A549 (cell line): ENCODE data around the gene TSHZ2. TPM values are rescaled to one million over a fixed set of nuclear protein-coding genes. Genes with fewer than 3 reads are reported as not detected.

Experiments used
- ATAC-seq, 2 experiments: fragments of 200-7000 bp in 1 of 2; fragments of >200 bp in 1 of 2; cut with Nextera tagmentation in 1 of 2; cut with Tn5 transposase in 1 of 2; 3 replicates each; pipeline versions ENCODE4 v1.8.0 to v1.9.1; 2018 to 2020; ENCODE audit warnings: mild to moderate bottlenecking in 1 of 2, moderate library complexity in 1 of 2
- CTCF ChIA-PET: fragments of 300-600 bp; sonication (Branson Sonifier 250); formaldehyde crosslinking; extraction: SDS; loops from one replicate; lab custom pipeline; 2021; ENCODE audit warnings: antibody characterized with exemption, inconsistent platforms; lab: Yijun Ruan, JAX
- POLR2A ChIA-PET: fragments of 350-600 bp; formaldehyde crosslinking; extraction: SDS; loops from one replicate; lab custom pipeline; 2021; ENCODE audit warnings: antibody characterized with exemption, inconsistent platforms; lab: Yijun Ruan, JAX
- DNase-seq, 2 experiments: peaks; one replicate each; pipeline versions ENCODE4 v3.0.0 to v3.0.0-alpha.2; 2011 to 2016; ENCODE audit warnings: low read depth in 1 of 2, low spot score in 1 of 2
- FAIRE-seq: peaks from 2 replicates; lab custom pipeline; 2011; peaks lifted over from hg19 to GRCh38; lab: Jason Lieb, UNC
- H3K27ac ChIP-seq, 2 experiments: fragments of >200 bp; sonication (Bioruptor Twin); formaldehyde crosslinking; 3 replicates each; pipeline ENCODE4 v1.5.1; 2016 to 2017
- H3K4me1 ChIP-seq: fragments of >200 bp; sonication (Bioruptor Twin); formaldehyde crosslinking; 3 replicates; pipeline ENCODE4 v1.6.1; 2016
- H3K4me2 ChIP-seq: fragments of >200 bp; sonication (Bioruptor Twin); formaldehyde crosslinking; 3 replicates; pipeline ENCODE4 v1.6.1; 2016
- H3K4me3 ChIP-seq: fragments of >200 bp; sonication (Bioruptor Twin); formaldehyde crosslinking; 3 replicates; pipeline ENCODE4 v1.5.1; 2016
- H3K9me3 ChIP-seq: fragments of >200 bp; sonication (Bioruptor Twin); formaldehyde crosslinking; 3 replicates; pipeline ENCODE4 v1.6.1; 2016
- BHLHE40 ChIP-seq: IDR thresholded peaks from 2 replicates; pipeline ENCODE4 v1.6.1; 2012; ENCODE audit warnings: low read depth, low read length, inconsistent platforms
- CBX8 ChIP-seq: fragments of 200-600 bp; sonication (generic); IDR thresholded peaks from 2 replicates; pipeline ENCODE4 v1.6.1; 2016
- CTCF ChIP-seq: fragments of >200 bp; sonication (Bioruptor Twin); formaldehyde crosslinking; IDR thresholded peaks from 3 replicates; pipeline ENCODE4 v1.5.1; 2016
- ESRRA ChIP-seq: fragments of 150-350 bp; IDR thresholded peaks from 2 replicates; pipeline ENCODE4 v1.6.1; 2014; ENCODE audit warnings: mild to moderate bottlenecking, low read length, borderline replicate concordance
- FOXS1 ChIP-seq: fragments of 250-450 bp; sonication (Bioruptor Pico); IDR thresholded peaks from 2 replicates; pipeline ENCODE4 v1.5.0; 2020; ENCODE audit warnings: mild to moderate bottlenecking, moderate library complexity
- GATA3 ChIP-seq: IDR thresholded peaks from 2 replicates; pipeline ENCODE4 v1.6.1; 2012; ENCODE audit warnings: borderline replicate concordance
- HMGXB4 ChIP-seq: fragments of 250-450 bp; sonication (Bioruptor Pico); IDR thresholded peaks from 2 replicates; pipeline ENCODE4 v1.5.0; 2021; ENCODE audit warnings: mild to moderate bottlenecking, moderate library complexity, borderline replicate concordance
- MAFK ChIP-seq: fragments of 450-650 bp; IDR thresholded peaks from 2 replicates; pipeline ENCODE4 v1.6.1; 2014; ENCODE audit not compliant: partially characterized antibody
- MAX ChIP-seq: IDR thresholded peaks from 2 replicates; pipeline ENCODE4 v1.6.1; 2012
- POLR2AphosphoS2 ChIP-seq: conservative IDR thresholded peaks from 2 replicates; pipeline ENCODE4 v1.6.1; 2012; ENCODE audit warnings: low read length, improper control_type of control experiment, inconsistent platforms
- RARB ChIP-seq: fragments of 250-450 bp; sonication (Bioruptor Pico); IDR thresholded peaks from 2 replicates; pipeline ENCODE4 v1.8.0; 2021; ENCODE audit warnings: mild to moderate bottlenecking, moderate library complexity
- SREBF2 ChIP-seq: fragments of 450-650 bp; IDR thresholded peaks from 2 replicates; pipeline ENCODE4 v1.6.1; 2014; ENCODE audit warnings: mild to moderate bottlenecking, moderate library complexity
- USF2 ChIP-seq: fragments of 450-650 bp; IDR thresholded peaks from 2 replicates; pipeline ENCODE4 v1.6.1; 2014; ENCODE audit warnings: antibody characterized with exemption
- ZFP36 ChIP-seq: fragments of 450-650 bp; IDR thresholded peaks from 2 replicates; pipeline ENCODE4 v1.6.1; 2014; ENCODE audit warnings: borderline replicate concordance; ENCODE audit not compliant: partially characterized antibody
- ZSCAN20 ChIP-seq: fragments of 250-450 bp; sonication (Bioruptor Pico); IDR thresholded peaks from 2 replicates; pipeline ENCODE4 v1.8.0; 2022; ENCODE audit warnings: mild to moderate bottlenecking, moderate library complexity
- WGBS: methylation state at CpG from one replicate; pipeline ENCODE4 v1.1.6; 2017; ENCODE audit errors: missing lambda C conversion rate; 5-methylcytosine and 5-hydroxymethylcytosine counted together
- polyA plus RNA-seq, 4 experiments: library from polyadenylated mRNA; depleted of rRNA in 3 of 4; stranded (reverse); fragments of >200 nt; fragmentation: RNase III in 1 of 4; extraction: RNeasy Plus Mini Kit Qiagen cat#74134 plus additional on column Dnase treatment in 1 of 4; gene quantifications; 2 replicates in 3 of 4; 3 replicates in 1 of 4; pipeline ENCODE4 v1.2.3, GENCODE V29; 2011 to 2017

Gene TSHZ2
- polyA plus RNA-seq, 2 of the 4 experiments (the other 2 are of a cell fraction), result not detected

DNA sequence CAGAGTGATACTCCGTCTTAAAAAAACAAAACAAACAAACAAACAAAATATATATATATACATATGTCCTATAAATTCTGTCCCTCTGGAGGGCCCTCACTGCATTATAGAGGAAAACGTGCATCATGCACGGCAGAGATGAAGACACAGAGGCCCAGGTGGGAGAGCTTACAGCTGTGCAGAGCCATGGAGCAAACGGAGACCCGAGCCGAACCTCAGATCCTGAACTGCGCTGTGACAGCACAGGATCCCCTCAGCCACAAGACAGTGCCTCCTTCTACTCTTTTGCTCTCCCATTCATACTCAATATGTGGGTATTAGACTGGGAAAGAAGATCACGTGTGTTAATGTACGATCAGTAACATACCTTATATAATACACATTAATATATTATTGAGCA, 539.9 kb downstream of the TSHZ2 start (continued):
- no peak for TF ChIP-seq ZSCAN20 (CRISPR knock-in tag)

- no peak overlapping the region for H3K4me2 ChIP-seq
- DNase-seq, result peak in 1 of 2 experiments; percentile 31
- no peak for ATAC-seq
- no peaks in the 10 kb centered on the region for H3K9me3 ChIP-seq
- TF ChIP-seq HMGXB4 (CRISPR knock-in tag) (no peak), ZFP36 (peak; percentile 44)
- ChIA-PET POLR2A (no interaction called here), CTCF (interaction anchor here (0.6 to 1.4 kb wide), 2 partner anchors 9 to 819 kb away, joined by 3 to 4 read pairs; no protein-coding TSS in a partner anchor)
- no peaks in the 10 kb centered on the region for H3K4me1 ChIP-seq
- no peak for FAIRE-seq
- H3K27ac ChIP-seq, result no peak overlapping the region
- no peak overlapping the region for H3K4me3 ChIP-seq
- 38% methylated on average over 2 of the region's 2 CpGs for WGBS
Measured at GRCh38 chr20:53513168-53513488, 541.0 kb downstream of the TSHZ2 start.

DNA sequence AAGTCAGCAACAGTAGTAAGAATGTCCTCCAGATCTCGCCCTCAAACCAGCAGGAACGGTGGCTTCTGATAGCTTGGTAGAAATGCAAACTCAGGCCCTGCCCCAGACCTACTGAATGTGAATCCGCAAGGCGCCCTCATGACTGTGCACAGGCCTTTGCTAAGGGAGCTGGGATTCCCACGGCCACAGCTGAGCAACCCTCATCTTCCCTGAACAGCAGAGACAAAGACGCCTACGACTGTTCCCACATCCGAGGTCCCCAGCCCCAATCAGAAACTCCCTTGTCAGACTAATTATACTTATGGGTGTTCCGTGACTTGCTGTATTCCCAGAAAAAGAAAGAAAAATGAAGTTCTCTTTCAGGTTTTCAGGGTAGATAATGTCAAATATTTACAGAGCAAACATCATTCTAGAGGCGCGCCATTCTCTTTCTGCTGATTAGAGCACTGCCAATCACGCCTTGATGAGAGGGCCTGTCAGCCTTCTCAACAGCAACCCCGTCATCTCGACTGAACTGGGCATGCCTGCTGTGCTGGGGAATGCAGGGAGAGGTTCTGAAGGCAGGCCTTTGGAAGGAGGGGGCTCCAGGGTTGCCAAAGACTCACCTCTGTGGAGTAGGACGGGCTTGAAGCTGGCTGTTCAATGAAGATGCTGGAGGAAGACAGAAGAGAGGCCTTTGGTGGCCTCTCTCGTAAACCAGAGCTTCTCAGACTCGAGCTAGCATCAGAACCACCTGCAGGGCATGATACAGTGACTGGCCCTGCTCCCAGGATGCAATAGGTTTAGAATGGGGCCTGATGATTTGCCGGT, 541.5 kb downstream of the TSHZ2 start:
- H3K4me2 ChIP-seq, result no peak overlapping the region
- ATAC-seq, result peak; percentile 30 to 50; a peak in 2 of 6 replicates
- no peak for FAIRE-seq
- no peak overlapping the region for H3K27ac ChIP-seq
- no peaks in the 10 kb centered on the region for H3K4me1 ChIP-seq
- ChIA-PET POLR2A (no interaction called here), CTCF (interaction anchor here (0.5 to 1.4 kb wide), 3 partner anchors 9 to 820 kb away, joined by 3 to 4 read pairs (median 3); no protein-coding TSS in a partner anchor)
- no peak for DNase-seq
- WGBS, result 77% methylated on average over 18 of the region's 18 CpGs
- H3K9me3 ChIP-seq, result no peaks in the 10 kb centered on the region
- no peak for TF ChIP-seq MAFK
- TF ChIP-seq FOXS1 (CRISPR knock-in tag), result no peak
- no peak for TF ChIP-seq GATA3
- no peak for TF ChIP-seq BHLHE40
- TF ChIP-seq POLR2AphosphoS2, result no peak
- no peak for TF ChIP-seq CBX8
- TF ChIP-seq ESRRA, result no peak
- TF ChIP-seq CTCF, result no peak
- TF ChIP-seq USF2, result no peak
- no peak for TF ChIP-seq MAX
- TF ChIP-seq ZSCAN20 (CRISPR knock-in tag), result no peak
- no peak for TF ChIP-seq RARB
- no peak for TF ChIP-seq HMGXB4 (CRISPR knock-in tag)
- no peak for TF ChIP-seq SREBF2
- no peak overlapping the region for H3K4me3 ChIP-seq
